WTC11 (cell line): Measurements from ENCODE around the gene LRRC74B. TPM values are rescaled to one million over a fixed set of nuclear protein-coding genes. Genes with fewer than 3 reads are reported as not detected.

Experiments
- ATAC-seq: fragments of 200-7000 bp; cut with Tn5 transposase; 2 replicates; pipeline ENCODE4 v1.10.0; 2021; ENCODE audit warnings: mild to moderate bottlenecking, moderate library complexity
- CTCF ChIA-PET: fragments of 300-600 bp; sonication (Branson Sonifier 250); formaldehyde crosslinking; loops from one replicate; lab custom pipeline; 2021; ENCODE audit warnings: antibody characterized with exemption; lab: Charles Lee
- POLR2A ChIA-PET: fragments of 350-600 bp; sonication (Branson Sonifier 250); formaldehyde crosslinking; loops from one replicate; lab custom pipeline; 2021; ENCODE audit warnings: antibody characterized with exemption; lab: Charles Lee
- DNase-seq: peaks from one replicate; pipeline ENCODE4 v3.0.0; 2021; ENCODE audit warnings: low spot score
- H3K27ac Mint-ChIP-seq: 2 replicates; pipeline ENCODE4 v1.8.0; 2021; ENCODE audit warnings: mixed read lengths
- H3K27me3 Mint-ChIP-seq: 2 replicates; pipeline ENCODE4 v1.8.0; 2021; ENCODE audit warnings: low read depth, mild to moderate bottlenecking, moderate library complexity, mixed read lengths
- H3K36me3 Mint-ChIP-seq: 2 replicates; pipeline ENCODE4 v1.8.0; 2021; ENCODE audit warnings: mixed read lengths
- H3K4me1 Mint-ChIP-seq: 2 replicates; pipeline ENCODE4 v1.8.0; 2022; ENCODE audit warnings: mixed read lengths
- H3K4me3 Mint-ChIP-seq: 2 replicates; pipeline ENCODE4 v1.8.0; 2021; ENCODE audit warnings: mild to moderate bottlenecking, moderate library complexity, mixed read lengths
- H3K9me3 Mint-ChIP-seq: 2 replicates; pipeline ENCODE4 v1.8.0; 2021; ENCODE audit warnings: mixed read lengths
- GABPB1 ChIP-seq: sonication (generic); formaldehyde crosslinking; IDR thresholded peaks from 2 replicates; pipeline ENCODE4 v1.8.1; 2023; ENCODE audit warnings: mild to moderate bottlenecking, missing genetic modification reagents
- NR2C2 ChIP-seq: sonication (generic); formaldehyde crosslinking; IDR thresholded peaks from 2 replicates; pipeline ENCODE4 v1.8.0; 2022; ENCODE audit warnings: mild to moderate bottlenecking, missing genetic modification reagents
- RELA ChIP-seq: sonication (generic); formaldehyde crosslinking; IDR thresholded peaks from 2 replicates; pipeline ENCODE4 v1.8.1; 2022; ENCODE audit warnings: missing genetic modification reagents, mild to moderate bottlenecking, borderline replicate concordance
- ZNF263 ChIP-seq: sonication (generic); formaldehyde crosslinking; IDR thresholded peaks from 2 replicates; pipeline ENCODE4 v1.8.1; 2022; ENCODE audit warnings: low read depth, mild to moderate bottlenecking, moderate library complexity, missing genetic modification reagents
- ZNF416 ChIP-seq: fragments of 250-450 bp; sonication (Bioruptor Pico); IDR thresholded peaks from 2 replicates; pipeline ENCODE4 v1.9.0; 2021; ENCODE audit warnings: mild to moderate bottlenecking, inconsistent platforms
- total RNA-seq: library from RNA; stranded (reverse); gene quantifications from 3 replicates; pipeline ENCODE4 v1.2.3, GENCODE V29; 2021
- TF ChIP-seq, protein P1 (sequence below): sonication (generic); formaldehyde crosslinking; IDR thresholded peaks from 2 replicates; pipeline ENCODE4 v1.8.1; 2022; ENCODE audit warnings: mild to moderate bottlenecking, moderate library complexity, missing genetic modification reagents
- TF ChIP-seq, protein P2 (sequence below): fragments of 250-450 bp; sonication (Bioruptor Pico); IDR thresholded peaks from 2 replicates; pipeline ENCODE4 v1.9.0; 2021; ENCODE audit warnings: mild to moderate bottlenecking, borderline replicate concordance
- TF ChIP-seq, protein P3 (sequence below): fragments of 250-450 bp; sonication (Bioruptor Pico); IDR thresholded peaks from 2 replicates; pipeline ENCODE4 v2.1.2; 2022; ENCODE audit warnings: mild to moderate bottlenecking, moderate library complexity
- TF ChIP-seq, protein P4 (sequence below): sonication (generic); formaldehyde crosslinking; IDR thresholded peaks from 2 replicates; pipeline ENCODE4 v1.8.1; 2022; ENCODE audit warnings: low read depth, mild to moderate bottlenecking, moderate library complexity, missing genetic modification reagents, borderline replicate concordance
- TF ChIP-seq, protein P5 (sequence below): sonication (generic); formaldehyde crosslinking; IDR thresholded peaks from 2 replicates; pipeline ENCODE4 v1.8.1; 2023; ENCODE audit warnings: mild to moderate bottlenecking, missing genetic modification reagents
- TF ChIP-seq, protein P6 (sequence below): sonication (generic); formaldehyde crosslinking; IDR thresholded peaks from 2 replicates; pipeline ENCODE4 v1.8.1; 2023; ENCODE audit warnings: mild to moderate bottlenecking, missing genetic modification reagents, moderate library complexity

Gene LRRC74B
- total RNA-seq, 1 experiment from 2014 or later = not detected

DNA sequence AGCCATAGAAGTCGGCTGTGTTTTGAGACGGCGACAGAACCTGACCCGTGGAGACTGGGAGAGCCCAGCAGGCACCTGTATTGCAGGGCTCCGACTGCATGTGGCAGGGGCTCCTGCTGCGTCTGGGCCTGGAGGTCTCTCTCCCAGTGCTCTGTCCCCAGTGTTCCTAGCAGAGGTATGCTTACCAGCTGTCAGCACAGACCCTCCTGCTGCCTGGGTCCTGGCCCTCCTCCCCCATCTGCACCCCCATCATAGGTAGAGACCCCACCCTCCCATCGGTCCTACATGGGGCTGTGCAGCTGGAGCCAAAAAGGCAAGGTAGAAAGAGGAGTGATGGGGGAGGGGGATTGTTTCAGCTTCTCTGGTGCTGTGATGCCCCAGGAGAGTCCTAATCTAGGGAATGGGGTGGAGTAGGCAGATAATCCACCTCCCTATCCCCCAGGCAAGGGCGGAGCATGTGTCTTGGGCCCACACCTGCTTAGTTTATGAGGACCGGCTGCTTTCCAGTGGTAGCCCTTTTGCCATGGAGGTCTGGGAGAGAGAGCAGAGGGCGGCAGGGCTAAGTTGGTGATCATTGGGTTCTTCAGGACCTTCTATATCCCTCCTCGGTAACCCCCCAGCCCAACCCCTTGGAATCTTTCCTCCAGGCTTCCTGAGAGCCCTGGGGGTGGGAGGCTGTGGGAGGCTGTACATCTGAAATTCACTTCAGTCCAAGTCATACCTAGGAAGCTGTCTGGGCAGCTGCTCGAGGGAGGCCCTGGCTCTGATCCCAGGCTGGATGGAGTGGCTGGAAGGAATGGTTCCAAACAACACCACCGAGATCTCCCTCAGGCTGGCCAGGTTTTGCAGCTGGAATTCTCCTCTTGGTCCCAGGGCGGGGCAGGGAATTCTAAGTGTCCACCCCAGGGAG, 18.7 kb upstream of the LRRC74B start:
- TF ChIP-seq ZNF263 (CRISPR knock-in tag) (no peak), GABPB1 (CRISPR knock-in tag) (no peak), NR2C2 (no peak), RELA (CRISPR knock-in tag) (no peak), ZNF416 (CRISPR knock-in tag) (no peak)
- TF ChIP-seq, protein P1, sequence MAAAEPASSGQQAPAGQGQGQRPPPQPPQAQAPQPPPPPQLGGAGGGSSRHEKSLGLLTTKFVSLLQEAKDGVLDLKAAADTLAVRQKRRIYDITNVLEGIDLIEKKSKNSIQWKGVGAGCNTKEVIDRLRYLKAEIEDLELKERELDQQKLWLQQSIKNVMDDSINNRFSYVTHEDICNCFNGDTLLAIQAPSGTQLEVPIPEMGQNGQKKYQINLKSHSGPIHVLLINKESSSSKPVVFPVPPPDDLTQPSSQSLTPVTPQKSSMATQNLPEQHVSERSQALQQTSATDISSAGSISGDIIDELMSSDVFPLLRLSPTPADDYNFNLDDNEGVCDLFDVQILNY = no peak
- TF ChIP-seq, protein P2, sequence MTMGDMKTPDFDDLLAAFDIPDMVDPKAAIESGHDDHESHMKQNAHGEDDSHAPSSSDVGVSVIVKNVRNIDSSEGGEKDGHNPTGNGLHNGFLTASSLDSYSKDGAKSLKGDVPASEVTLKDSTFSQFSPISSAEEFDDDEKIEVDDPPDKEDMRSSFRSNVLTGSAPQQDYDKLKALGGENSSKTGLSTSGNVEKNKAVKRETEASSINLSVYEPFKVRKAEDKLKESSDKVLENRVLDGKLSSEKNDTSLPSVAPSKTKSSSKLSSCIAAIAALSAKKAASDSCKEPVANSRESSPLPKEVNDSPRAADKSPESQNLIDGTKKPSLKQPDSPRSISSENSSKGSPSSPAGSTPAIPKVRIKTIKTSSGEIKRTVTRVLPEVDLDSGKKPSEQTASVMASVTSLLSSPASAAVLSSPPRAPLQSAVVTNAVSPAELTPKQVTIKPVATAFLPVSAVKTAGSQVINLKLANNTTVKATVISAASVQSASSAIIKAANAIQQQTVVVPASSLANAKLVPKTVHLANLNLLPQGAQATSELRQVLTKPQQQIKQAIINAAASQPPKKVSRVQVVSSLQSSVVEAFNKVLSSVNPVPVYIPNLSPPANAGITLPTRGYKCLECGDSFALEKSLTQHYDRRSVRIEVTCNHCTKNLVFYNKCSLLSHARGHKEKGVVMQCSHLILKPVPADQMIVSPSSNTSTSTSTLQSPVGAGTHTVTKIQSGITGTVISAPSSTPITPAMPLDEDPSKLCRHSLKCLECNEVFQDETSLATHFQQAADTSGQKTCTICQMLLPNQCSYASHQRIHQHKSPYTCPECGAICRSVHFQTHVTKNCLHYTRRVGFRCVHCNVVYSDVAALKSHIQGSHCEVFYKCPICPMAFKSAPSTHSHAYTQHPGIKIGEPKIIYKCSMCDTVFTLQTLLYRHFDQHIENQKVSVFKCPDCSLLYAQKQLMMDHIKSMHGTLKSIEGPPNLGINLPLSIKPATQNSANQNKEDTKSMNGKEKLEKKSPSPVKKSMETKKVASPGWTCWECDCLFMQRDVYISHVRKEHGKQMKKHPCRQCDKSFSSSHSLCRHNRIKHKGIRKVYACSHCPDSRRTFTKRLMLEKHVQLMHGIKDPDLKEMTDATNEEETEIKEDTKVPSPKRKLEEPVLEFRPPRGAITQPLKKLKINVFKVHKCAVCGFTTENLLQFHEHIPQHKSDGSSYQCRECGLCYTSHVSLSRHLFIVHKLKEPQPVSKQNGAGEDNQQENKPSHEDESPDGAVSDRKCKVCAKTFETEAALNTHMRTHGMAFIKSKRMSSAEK (CRISPR knock-in tag) = no peak
- TF ChIP-seq, protein P3, sequence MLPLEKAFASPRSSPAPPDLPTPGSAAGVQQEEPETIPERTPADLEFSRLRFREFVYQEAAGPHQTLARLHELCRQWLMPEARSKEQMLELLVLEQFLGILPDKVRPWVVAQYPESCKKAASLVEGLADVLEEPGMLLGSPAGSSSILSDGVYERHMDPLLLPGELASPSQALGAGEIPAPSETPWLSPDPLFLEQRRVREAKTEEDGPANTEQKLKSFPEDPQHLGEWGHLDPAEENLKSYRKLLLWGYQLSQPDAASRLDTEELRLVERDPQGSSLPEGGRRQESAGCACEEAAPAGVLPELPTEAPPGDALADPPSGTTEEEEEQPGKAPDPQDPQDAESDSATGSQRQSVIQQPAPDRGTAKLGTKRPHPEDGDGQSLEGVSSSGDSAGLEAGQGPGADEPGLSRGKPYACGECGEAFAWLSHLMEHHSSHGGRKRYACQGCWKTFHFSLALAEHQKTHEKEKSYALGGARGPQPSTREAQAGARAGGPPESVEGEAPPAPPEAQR = no peak
- TF ChIP-seq, protein P4, sequence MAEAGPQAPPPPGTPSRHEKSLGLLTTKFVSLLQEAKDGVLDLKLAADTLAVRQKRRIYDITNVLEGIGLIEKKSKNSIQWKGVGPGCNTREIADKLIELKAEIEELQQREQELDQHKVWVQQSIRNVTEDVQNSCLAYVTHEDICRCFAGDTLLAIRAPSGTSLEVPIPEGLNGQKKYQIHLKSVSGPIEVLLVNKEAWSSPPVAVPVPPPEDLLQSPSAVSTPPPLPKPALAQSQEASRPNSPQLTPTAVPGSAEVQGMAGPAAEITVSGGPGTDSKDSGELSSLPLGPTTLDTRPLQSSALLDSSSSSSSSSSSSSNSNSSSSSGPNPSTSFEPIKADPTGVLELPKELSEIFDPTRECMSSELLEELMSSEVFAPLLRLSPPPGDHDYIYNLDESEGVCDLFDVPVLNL (CRISPR knock-in tag) = no peak
- TF ChIP-seq, protein P5, sequence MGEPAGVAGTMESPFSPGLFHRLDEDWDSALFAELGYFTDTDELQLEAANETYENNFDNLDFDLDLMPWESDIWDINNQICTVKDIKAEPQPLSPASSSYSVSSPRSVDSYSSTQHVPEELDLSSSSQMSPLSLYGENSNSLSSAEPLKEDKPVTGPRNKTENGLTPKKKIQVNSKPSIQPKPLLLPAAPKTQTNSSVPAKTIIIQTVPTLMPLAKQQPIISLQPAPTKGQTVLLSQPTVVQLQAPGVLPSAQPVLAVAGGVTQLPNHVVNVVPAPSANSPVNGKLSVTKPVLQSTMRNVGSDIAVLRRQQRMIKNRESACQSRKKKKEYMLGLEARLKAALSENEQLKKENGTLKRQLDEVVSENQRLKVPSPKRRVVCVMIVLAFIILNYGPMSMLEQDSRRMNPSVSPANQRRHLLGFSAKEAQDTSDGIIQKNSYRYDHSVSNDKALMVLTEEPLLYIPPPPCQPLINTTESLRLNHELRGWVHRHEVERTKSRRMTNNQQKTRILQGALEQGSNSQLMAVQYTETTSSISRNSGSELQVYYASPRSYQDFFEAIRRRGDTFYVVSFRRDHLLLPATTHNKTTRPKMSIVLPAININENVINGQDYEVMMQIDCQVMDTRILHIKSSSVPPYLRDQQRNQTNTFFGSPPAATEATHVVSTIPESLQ = no peak
- TF ChIP-seq, protein P6, sequence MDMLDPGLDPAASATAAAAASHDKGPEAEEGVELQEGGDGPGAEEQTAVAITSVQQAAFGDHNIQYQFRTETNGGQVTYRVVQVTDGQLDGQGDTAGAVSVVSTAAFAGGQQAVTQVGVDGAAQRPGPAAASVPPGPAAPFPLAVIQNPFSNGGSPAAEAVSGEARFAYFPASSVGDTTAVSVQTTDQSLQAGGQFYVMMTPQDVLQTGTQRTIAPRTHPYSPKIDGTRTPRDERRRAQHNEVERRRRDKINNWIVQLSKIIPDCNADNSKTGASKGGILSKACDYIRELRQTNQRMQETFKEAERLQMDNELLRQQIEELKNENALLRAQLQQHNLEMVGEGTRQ = no peak
- Mint-ChIP-seq H3K27ac (no peak overlapping the region), H3K4me3 (no peak overlapping the region), H3K36me3 (no peaks in the 10 kb centered on the region), H3K4me1 (peaks cover 6% of the 10 kb centered on the region), H3K9me3 (no peaks in the 10 kb centered on the region), H3K27me3 (peaks cover 17% of the 10 kb centered on the region)
- ATAC-seq (no peak), DNase-seq (no peak)
- ChIA-PET CTCF (interaction anchor here (3.5 kb wide), 1 partner anchor 76 kb away, joined by 13 read pairs; no protein-coding TSS in a partner anchor), POLR2A (no interaction called here)
